NCI-H1694 treated with DMSO at 0.1 percent for 48 hours (cell line): ENCODE data around the gene NT5C.
"Not testable (repeated sequence)": the region's sequence is repeated elsewhere in the genome, so short reads cannot be mapped to it uniquely, and the experiment has no call there.

Source experiments
- DNase-seq: peaks from one replicate; lab custom pipeline; 2025; lab: John Stamatoyannopoulos, UW

The NT5C gene

GRCh38 chr17:75131278-75132017, at the start of gene NT5C:
TSS of gene NT5C (minus strand) at chr17:75131742. CDS start at chr17:75131707, 35 bp downstream.
- DNase-seq = peak; percentile 43

GRCh38 chr17:75181110-75181509, 49.6 kb upstream of the NT5C start:
- no peak for DNase-seq

DNA sequence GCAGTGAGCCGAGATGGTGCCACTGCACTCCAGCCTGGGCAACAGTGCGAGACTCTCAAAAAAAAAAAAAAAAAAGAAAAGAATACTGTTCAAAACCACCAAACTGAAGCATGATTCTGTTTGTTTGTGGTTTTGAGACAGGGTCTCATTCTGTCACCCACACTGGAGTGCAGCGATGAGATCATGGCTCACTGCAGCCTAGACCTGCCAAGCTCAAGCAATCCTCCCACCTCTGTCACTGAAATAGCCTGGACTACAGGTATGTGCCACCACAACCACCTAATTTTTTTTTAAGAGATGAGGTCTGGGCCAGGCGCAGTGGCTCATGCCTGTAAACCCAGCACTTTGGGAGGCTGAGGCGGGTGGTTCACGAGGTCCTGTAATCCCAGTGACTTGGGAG, 46.9 kb upstream of the NT5C start:
- DNase-seq = no peak

DNA sequence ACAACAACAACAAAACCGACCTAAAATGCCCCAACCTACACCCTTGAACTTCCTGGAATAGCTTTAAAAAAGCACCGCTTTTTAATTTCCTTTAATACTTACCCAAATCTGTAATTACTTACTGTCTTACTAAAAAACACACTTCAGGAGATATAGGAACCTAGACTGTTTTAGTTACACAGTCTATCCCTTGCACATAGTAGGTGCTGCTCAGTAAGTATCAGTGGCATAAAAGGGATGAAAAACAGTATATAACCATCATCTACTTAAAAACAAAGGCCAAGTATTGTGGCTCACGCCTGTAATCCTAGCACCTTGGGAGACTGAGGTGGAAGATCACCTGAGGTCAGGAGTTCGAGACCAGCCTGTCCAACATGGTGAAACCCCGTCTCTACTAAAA, 45.1 kb upstream of the NT5C start:
- no peak for DNase-seq

DNA sequence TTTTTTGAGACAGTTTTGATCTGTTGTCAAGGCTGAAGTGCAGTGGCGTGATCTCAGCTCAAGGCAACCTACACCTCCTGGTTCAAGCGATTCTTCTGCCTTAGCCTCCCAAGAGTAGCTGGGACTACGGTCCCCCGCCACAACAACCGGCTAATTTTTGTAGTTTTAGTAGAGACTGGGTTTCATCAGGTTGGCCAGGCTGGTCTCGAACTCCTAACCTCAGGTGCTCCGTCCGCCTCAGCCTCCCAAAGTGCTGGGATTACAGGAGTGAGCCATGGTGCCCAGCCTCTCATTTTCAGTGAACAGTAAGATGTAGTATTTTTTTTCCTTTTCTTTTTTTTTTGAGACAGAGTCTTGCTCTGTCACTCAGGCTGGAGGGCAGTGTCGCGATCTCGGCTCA, 43.5 kb upstream of the NT5C start:
- DNase-seq = no peak

DNA sequence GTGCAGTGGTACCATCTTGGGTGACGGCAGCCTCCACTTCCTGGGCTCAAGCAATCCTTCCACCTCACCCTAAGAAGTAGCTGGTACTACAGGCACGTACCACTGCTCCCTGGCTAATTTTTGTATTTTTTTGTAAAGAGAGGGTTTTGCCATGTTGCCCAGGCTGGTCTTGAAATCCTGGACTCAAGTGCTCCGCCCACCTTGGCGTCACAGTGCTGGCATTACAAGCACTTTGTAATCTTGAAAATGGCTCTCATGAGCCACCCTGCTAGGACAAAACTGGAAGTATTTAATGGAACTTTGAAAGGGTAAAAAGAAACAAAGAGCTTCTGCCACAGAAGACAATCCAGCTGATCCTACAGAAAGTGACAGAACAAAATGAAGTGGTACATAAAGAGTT, 42.0 kb upstream of the NT5C start:
- no peak for DNase-seq

GRCh38 chr17:75168998-75169397, 37.5 kb upstream of the NT5C start:
- no peak for DNase-seq

DNA sequence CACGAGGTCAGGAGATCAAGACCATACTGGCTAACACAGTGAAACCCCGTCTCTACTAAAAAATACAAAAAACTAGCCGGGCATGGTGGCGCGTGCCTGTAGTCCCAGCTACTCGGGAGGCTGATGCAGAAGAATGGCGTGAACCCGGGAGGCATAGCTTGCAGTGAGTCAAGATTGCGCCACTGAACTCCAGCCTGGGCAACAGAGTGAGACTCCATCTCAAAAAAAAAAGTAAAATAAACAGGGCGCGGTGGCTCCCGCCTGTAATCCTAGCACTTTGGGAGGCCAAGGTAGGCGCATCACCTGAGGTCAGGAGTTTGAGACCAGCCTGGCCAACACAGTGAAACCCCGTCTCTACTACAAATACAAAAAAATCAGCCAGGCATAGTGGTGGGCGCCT, 33.1 kb upstream of the NT5C start:
- DNase-seq = not testable (repeated sequence)

DNA sequence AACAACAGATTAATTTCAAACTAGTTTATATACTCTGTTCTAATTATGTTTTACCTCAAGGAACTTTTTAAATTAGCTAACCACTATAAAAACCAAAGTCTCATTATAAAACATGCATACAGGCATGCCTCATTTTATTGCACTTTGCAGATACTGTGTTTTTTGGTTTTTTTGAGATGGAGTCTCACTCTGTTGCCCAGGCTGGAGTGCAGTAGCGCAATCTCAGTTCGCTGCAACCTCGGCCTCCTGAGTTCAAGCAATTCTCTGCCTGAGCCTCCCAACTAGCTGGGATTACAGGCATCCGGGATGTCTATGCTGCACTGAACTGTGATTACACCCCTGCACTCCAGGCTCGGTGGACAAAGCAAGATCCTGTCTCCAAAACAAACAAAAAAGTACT, 31.5 kb upstream of the NT5C start:
- no peak for DNase-seq

- DNase-seq = no peak
Observed at GRCh38 chr17:75160211-75160610, 28.7 kb upstream of the NT5C start.

- DNase-seq = no peak
Observed at GRCh38 chr17:75159196-75160031, 27.9 kb upstream of the NT5C start.

GRCh38 chr17:75158480-75158879, 26.9 kb upstream of the NT5C start:
- not testable (repeated sequence) for DNase-seq

DNA sequence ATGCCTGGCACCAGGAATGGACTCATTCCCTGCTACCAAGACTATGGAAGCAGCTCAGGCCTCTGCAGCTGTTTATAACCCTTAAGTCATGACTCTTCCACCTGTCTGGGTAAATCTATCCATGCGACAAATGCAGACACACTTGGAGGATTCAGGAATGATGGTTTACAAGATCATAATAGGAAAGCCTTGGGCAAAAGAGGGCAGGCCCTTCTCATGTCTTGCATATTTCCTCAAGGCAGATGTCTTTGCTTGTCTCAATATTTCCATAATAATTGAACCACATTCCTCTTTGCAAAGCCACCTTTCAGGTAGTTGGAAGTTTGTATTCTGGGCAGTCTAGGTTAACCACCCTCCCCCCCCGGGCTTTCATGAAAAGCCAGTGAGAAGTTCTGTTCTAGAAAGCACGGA, 23.7 kb upstream of the NT5C start:
- no peak for DNase-seq

GRCh38 chr17:75154195-75155106, 22.9 kb upstream of the NT5C start, which contains the start of gene JPT1:
TSS of gene JPT1 (minus strand) at chr17:75154512. CDS start at chr17:75154397, 115 bp downstream.
- DNase-seq = peak; percentile 95

DNA sequence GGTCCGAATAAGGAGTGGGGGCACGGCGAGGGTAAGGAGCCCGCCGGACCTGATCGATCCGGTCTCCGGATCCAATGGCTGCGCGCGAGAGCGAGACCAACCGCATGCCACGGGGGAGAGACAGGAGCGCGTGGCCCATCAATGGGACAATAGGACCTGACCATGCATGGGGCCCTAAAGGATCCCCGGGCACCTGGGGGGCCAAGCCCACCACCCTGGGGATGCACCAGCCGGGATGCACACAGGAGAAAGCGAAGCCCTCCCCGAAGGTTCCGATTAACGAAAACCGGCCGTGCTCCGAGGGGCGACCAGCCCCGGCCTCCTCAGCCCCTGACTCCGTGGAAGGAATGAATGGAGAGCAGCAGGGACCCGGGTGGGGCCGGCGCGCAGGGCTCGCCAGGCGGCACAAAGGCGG, 22.2 kb upstream of the NT5C start:
- no peak for DNase-seq

- peak; percentile 45 for DNase-seq
Observed at GRCh38 chr17:75152922-75153779, 21.6 kb upstream of the NT5C start.

DNA sequence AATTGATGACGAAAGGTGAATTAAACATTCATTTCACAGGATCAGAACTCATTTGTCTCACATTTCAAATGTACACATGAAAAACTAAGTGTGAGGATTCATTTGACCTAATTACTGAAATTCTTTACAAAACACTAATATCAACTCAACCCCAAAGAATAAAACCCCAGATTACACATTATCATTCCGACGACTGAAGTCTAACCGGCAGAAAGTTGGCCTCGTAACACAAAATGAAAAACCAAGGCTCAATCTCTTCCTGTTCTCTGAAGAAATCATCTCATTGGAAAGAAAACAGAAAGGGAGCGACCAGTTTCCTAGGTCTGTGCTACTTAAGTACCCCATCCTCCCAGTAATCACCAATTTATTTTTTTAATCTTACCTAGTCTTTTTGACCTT, 21.0 kb upstream of the NT5C start:
- no peak for DNase-seq

DNA sequence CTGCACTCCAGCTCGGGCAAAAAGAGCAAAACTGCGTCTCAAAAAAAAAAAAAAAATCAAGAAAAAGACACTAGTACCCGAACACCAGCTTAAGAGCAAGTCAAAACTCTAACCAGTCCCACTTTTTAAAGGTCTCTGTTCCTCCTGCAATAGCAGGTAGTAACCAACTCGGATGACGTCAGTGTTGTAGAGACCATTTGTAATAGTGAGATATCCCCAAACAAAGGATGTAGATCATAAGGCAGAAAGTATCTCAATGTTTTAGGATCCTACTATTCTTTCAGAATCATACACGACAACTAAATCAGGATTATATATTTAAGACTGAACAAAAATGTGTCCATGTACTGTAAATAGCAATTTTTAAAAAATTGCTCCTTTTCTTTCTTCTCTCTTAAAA, 20.4 kb upstream of the NT5C start:
- no peak for DNase-seq

- DNase-seq = no peak
Observed at GRCh38 chr17:75147878-75148546, 16.5 kb upstream of the NT5C start.

DNA sequence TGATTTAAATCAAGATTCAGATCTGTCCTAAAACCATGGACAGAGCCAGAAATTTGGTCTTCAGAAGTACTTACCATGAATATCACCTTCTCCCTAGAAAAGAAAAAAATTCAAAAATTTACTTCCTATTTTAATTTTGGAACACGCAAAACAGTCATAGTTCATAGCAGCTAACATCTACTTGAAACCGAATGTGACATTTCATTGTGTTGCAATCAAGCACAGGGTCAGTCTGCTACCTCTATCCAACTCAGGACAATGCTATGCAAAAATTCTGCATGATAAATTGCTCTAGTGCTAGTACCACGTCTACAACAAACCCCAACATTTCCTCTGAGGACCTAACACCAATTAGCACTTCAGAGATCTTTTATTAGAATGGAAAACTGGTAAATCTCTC, 15.1 kb upstream of the NT5C start:
- DNase-seq = no peak
